HG03378 (cell line): Measurements from ENCODE around the gene NEURL1.

Source experiments
- ATAC-seq: cut with Tn5 transposase; IDR thresholded peaks from one replicate; pipeline ENCODE4 v1.9.1; 2021; ENCODE audit warnings: mild to moderate bottlenecking, moderate library complexity; ENCODE audit not compliant: unreplicated experiment

Gene NEURL1

DNA sequence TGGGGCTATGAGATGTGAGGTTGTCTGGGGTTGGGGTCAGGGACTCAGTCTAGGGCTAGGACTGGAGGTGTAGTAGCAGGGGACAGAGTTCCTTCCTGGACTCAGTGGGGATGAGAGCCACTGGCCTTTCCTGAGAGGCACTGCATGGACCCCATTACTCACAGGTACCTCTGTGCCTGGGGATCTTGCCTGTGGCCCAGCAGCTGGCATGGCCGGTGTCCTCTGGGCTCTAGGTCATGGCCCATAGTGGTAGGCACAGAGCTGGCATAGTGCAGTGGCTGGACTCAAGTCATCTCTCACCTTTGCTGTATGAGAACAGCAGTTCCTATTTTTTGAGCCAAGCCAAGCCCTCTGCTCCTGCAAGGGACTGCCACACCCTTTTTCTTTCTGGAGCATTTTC lies 51.9 kb downstream of the NEURL1 start:
- no peak for ATAC-seq

DNA sequence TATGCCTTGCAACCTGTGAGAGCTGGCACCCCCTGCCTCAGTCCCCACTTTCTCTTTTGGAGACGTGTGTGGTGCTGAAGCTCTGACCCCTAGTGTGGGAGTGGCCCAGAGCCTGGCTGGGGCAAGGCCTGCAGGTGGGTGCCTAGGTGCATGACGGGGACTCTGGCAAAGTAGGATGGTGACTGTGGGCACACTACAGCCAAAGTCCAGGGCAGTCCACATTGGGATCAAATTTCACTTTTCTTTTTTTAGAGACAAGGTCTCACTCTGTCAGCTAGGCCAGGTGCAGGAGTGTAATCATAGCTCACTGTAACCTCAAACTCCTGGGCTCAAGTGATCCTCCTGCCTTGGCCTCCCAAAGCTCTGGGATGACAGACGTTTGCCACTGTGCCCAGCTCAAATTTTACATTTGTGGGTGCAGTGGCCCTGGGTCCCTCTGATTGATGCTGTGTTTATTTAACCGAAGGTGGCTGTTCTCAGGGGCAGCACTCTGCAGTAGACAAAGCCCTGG lies 52.3 kb downstream of the NEURL1 start:
- ATAC-seq: no peak

DNA sequence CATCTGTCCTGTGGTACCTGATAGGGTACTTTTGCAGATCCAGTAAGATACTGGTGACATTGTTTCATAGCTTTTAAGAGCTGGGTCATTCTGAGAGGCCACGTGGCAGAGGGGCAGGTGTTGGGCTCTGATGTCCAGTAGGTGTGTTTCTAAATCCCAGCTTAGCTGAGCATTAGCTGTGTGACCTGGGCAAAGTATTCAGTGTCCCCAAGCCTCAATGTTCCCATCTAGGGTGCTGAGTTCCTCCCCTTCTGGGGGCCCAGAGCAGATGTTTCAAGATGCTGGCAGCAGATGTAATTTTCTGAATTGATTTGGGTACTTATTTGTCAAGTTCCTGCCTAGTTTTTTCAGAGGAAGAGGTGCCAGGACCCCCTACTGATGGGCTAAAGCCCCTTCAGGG lies 52.9 kb downstream of the NEURL1 start:
- ATAC-seq: no peak

DNA sequence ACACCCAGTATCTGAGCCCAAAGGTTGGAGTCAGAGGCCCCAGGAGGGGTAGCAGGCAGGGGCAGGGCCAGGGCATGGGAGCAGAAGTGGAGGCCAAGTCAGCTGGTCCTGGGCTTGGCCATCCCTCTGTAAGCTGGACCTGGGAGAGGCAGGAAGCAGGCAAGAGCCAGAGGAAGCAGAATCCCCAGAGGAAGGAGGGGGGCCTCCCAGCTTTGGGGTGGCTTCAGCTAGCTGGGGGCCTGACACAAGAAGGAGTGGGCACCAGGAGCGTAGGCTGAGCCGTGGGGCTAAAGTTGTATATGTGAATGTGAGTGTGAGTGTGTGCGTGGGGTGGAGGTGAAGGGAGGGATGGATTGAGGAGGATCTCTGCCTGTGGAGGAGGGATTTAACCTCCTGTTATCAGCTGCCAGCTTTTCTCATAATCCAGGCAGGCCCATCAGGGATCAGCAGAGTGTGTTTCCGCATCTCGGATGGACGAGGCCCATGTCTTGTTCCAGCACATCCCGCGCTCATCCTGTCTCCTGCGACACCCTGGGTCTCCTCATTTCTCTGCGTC lies 54.0 kb downstream of the NEURL1 start:
- ATAC-seq: no peak

DNA sequence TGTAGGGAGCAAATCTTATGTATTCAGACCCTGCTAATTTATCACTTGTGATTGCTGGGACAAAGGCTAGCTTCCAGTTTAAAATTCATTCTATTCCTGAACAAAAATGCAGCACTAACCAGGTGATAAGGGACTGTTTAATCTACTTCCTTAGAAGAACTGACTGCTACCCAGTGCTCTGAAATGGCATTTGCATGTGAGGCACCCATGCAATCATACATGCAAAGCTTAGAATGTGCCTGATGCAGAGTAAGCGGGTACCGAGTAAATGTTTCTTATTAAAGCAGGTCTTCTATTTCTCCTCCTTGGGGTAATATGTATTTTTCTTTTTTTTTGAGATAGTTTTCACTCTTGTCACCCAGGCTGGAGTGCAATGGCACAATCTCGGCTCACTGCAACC lies 54.5 kb downstream of the NEURL1 start:
- ATAC-seq: no peak

DNA sequence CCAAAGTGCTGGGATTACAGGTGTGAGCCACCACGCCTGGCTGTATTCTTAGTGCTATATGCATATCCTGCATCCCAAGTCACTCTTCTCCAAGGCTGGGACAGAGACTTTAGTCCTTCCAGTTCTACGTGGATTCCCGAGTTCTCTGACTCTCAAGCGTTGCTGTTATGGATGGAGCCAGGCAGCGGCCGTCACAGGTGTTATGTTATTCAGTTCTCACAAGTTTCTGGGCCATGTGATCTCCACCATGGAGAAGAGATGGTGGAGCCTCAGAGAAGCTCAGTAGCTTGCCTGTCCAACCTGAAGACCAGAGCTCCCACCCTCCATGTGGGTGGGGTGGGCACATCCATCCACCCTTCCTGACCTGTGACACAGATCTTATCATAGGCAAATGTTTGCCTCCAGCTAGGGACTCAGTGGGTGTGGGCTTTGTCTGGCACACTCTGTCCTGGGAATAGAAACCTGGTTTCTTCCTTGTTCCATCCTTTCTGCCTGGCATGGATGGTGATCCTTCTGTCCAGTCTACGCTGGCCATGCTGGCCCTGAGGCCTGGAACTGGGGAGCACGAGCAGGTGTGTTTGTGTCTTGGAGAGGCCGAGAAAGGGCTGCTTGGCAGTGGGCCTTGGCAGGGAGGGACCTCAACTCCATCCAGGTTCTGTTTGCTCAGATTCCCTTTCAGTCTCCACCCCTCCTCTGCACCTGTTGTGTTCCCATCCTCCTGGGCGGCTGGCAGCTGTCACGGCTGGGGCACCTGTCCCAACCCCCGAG lies 55.3 kb downstream of the NEURL1 start:
- no peak for ATAC-seq

DNA sequence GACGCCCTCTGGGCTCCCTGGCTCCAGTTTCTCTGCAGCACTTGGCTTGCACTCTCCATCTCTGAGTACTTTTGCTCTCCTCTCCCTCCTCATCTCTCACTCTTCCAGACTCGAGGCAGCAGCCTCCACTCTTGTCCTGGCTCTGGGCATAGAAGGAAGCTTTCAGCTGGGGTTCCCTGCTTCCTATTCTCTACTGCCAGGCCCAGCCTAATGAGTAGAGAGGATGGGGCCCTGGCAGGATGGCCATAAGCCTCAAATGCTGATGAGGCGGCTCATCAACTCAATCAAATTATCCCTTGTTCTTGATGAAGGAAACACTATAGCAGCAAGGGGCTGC lies 55.8 kb downstream of the NEURL1 start:
- no peak for ATAC-seq

DNA sequence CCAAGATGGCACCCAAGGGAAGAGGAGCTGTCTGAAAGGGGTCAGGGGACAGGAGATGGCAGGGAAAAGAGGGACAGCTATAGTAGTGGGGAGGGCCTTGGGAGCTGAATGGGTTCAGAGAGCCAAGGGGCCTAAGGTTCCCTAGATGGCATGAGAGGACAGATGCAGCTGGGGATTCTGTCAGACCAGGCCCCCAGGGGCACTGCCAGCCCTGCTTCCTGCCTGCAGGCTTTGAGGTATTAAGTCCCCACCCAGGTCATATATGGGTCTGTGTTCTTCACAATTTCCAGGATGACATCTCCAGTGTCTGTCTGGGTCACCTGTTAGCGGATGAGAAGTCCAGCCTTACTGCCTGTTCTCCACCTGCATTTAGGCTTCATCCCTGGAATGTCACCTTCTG lies 56.7 kb downstream of the NEURL1 start:
- ATAC-seq: no peak

DNA sequence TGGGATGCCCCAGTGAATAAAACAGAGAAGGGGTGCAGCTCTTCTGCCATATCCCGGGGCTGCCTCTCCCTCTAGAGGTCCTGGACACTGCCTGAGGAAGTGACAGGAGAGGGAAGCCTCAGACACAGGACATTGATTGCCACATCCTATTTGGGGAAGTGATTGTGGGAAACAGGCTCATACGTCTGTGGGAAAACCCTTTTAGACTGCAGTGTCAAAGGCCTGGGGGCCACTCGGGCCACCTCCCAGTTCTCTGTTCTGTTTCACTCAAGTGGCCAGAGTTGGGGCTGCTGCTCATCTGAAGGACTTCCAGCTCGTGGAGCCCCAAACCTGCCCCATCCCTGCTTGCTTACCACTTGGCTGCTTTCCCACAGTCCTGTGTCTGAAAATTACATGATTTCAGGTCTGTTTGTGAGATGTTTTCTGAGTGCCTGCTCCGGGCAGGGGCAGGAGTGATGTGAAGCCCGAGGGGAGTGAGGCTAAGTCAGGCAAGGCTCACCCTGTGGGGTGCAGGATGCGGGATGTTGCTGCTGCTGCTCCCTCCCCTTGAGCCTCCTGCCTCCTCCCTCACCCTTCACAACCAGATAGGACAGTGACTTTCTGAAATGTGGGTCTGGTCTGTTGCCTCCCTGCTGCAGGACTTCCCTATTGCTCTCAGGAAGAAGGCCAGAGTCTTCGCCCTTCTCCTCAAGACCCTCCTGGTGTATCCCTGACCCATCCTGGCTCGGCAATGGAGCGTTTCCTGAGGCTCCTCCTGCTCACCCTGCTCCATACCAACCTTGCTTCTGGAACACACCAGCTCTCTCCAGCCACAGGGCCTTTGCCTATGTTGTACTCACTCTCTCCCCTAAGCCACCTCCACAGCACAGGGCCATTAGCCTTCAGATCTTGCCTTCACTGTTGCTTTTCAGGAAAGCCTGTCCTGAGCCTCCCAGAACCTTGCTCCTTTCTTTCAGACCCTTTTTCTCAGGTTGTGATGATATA lies 58.4 kb downstream of the NEURL1 start:
- no peak for ATAC-seq

DNA sequence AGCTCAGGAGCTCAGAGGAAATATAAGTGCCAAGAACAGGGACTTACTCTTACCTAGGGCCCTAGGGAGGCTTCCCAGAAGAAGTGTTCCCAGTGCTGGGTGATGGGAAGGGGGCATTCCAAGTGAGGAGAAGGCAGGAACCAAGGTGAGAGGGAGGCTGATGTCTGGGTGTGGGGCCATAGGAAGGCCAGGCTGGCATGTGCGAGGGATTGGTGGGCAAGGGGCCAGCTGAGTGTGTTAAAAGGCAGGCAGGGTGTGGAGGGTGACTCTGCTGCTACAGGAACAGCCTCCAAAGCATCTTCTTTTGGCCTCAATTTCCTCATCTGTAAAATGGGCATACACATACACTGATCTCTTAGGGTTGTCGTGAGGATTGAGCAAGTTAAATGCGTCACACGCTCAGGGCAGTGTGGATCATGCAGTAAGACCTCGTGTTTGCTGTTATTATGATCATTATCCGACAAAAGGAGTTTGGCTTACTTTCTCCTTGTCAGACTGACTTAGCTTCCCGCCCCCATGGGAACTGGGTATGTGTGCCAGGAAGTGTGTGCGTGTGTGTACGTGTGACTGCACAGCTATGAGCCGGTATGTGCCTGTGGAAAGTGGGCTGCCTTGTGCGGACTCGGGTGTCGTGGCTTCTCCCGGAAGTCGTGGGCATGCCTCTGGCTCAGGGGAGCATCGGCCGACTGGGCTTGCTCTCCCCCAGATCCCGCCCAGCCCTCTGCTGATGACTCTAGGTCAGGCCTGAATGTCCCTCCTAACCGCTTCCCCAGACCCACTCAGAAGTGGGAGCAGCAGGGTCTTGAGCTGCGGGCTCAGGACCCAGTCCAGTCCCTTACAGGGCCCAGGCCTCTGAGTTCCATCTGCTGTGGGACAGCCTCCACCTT lies 59.6 kb downstream of the NEURL1 start:
- ATAC-seq: no peak

DNA sequence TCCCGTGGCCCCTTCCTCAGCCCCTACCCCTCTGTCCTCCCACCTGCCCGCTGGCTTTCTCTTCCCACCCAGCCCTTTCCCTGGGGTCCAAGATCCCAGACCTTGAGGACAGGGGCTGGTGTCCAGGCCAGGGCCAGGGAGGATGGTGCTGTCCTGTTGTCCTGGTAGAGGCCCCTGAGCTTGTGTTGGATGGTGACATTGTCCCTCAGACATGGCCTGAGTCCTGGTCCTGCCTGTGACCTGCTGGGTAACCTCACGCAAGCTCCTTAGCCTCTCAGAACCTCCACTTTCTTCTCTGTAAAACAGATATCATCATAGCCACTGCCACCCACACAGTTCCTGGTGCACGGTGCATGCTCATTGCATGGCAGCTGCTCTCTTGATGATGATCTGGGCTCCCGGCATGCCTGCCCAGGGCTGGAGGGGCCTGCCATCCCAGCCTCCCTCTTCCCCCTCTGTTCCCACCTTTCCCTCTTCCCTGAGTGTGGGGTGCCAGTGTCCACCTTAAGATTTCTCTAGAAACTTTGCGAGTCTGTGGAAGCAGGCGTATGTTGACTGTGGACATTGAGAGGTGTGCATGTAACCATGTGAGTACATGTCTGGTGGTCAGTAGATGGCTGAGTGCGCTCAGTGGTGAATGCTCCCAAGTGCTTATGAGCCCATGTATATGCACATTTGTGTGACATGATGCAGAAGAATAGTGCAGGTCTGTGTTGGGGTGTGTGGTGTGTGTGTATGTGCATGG lies 60.4 kb downstream of the NEURL1 start:
- ATAC-seq: no peak

DNA sequence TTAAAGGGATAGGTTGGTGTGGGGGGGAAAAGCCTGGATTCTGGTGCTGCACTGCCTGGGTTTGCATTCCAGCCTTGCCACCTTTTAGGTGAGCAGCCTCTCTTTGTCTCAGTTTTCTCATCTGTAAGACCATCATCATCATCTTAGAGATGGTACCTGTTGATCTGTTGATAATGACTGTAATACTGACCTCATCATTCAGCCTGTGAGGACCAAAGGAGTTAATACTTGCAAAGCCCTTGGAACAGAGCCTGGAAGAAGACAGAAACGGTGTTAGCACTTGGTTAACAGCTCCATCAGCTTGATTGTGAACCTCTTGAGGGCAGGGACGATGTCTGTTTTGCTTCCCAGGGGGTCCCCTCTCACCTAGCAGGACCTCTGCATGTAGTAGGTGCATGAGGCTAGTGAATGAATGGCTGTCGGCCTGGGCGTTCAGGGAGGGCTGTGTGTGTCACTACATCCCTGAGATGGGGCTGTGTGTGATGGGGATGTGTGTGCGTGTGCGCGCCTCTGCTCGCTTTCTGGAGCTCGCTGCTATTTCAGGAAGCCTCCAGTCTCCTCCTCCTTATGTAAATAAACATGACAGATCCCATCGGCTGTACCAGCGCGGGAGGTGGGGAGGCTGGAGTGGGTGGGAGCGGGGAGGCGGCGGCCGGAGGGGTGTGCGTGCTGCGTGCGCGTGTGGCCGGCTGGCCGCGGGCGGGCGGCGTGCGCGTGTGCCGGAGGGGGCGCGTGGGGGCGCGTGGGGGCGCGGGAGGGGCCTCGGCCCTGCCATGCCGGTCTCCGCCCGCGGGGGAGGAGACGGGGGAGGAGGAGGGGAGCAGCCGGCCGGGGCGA lies 61.2 kb downstream of the NEURL1 start:
- no peak for ATAC-seq

DNA sequence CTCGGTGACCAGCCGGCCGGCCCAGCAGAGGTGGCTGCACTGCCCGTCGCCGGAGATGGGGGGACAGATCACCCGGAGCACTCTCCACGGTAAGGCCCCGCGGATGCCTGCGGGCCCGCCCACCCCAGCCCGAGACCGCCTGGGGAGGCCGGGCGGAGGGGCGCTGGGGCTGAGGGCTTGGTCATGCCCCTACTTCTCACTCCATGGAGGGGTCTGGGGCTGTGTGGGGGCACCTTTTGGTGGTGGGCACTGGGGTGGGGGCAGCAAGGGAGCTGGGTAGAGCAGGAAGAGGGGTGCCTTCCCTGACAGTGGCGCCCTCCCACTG lies 61.8 kb downstream of the NEURL1 start:
- no peak for ATAC-seq

DNA sequence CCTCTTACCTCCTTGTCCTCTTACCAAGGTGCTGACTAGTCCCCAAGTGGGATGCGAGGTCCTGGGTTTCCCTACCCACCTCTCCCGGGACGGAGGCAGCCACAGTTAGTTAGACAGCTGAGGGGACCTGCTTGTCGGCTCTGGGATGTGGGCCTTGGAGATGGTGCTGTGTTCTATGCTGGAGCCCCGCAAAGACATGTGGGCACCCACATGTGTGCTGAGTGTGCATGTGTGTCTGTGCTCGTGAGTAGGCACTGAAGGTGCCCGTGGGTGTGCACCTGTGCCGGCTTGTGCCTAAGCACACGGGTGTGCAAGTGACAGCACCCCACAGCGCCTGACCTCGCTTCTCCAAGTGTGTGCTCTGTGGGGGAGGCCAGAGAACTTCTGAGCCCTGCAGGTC lies 62.2 kb downstream of the NEURL1 start:
- ATAC-seq: no peak

DNA sequence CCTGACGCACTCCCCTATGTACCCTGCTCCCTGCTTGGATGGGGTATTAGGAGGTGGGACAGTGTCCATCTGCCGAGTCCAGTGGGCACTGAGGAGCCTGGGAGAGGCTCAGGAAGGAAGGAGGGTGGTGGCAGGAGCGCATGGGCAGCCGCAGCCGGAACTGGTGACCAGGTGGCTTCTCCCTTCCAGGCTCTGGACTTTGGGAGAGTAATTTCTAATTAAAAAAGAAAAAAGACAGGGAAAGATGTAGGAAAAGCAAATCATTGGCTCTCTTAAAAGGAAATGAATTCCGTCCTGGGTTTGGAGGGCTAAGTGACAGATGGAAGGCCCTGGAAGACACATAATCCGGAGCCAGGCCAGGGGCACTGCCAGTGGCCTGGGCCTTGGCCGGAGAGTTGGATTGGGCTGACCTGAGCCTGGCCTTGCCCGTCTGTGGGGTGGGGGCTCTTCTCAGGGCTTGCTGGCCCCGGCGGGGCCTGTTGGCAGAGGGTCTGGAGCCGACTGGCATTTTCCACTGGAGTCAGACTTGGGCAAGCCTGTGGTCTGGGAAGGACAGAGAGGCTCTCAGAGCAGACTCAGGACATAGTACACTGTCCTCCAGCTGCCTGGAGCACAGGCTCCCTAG lies 63.0 kb downstream of the NEURL1 start:
- ATAC-seq: no peak

DNA sequence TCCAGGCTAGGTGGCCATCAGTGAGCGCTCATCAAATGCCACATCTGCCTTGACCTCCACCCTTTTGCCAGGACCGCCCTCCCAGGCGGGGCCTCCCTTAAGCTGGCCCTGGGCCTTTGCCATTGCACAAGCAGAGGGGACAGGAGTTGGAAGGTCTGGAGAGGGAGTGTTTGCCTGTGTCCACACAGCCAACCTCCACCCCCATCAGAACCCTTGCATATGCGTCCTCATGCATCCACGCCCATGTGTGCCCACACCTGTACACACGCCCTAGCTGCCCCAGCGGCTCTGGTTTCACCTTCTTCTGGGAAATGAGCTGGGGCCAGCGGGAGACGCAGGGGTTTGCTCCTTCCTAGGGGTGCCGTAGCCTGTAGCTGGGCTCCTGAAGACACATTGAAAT lies 64.0 kb downstream of the NEURL1 start:
- ATAC-seq: no peak

DNA sequence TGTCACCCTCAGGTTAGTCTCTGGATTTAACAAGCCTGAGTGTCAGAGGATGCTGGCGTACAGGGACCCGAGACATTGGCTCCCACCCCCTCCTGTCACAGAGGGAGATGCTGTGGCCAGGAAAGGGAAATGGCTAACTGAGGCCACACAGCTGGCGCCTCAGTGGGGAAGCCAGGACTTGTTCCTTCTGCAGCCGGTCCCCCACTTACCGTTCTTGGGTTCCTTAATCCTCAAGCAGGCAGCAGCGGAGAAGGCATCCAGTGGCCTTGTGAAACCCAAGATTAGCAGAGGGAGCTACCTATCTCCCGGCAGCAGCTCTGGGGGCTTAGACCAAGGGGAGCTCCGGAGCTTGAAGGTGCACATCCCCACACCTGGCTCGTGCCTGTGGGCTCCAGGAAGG lies 65.4 kb downstream of the NEURL1 start:
- ATAC-seq: no peak

DNA sequence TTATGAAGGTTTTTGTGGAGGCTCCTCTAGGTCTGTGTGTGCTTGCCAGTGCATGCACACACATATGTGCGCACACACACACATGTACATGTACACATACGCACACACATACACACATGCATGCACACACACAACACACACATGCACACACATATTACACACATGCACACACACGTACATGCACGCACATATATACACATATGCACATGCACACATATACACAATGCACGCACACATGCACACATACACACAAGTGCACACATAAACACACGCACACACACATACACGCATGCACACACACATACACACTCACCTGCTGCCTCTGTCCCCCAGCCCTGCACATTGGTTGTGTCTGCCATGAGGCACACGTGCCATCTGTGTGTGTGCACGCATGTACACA lies 66.3 kb downstream of the NEURL1 start:
- no peak for ATAC-seq

DNA sequence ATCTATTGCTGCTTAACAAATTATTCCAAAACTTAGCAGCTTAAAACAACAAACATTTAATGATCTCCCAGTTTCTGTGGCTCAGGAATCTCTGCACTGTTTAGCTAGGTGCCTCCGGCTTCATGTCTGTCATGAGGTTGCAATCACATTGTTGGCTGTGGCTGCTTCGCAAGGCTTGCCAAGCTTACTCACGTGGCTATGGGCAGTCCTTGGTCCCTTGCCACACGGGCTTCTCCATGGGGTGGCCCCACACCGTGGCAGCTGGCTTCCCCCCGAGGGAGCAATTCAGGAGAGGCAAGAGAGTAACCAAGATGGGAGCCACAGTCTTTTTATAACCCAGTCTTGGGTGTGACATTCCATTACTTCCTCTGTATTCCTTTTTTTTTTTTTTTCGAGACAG lies 67.4 kb downstream of the NEURL1 start:
- ATAC-seq: no peak
